Esophagus muscularis mucosa (tissue), 3 donors: Measurements from ENCODE around the gene ZNF655.

ENCODE experiments used
- CTCF ChIP-seq, 3 experiments: fragments of 200-600 bp in 2 of 3; fragments of 450-650 bp in 1 of 3; sonication (generic) in 2 of 3; IDR thresholded peaks; one replicate each; pipeline ENCODE4 v1.5.1; 2017 to 2019; ENCODE audit warnings: antibody characterized with exemption in 3 of 3, mild to moderate bottlenecking in 2 of 3, moderate library complexity in 1 of 3
- POLR2A ChIP-seq: fragments of 450-650 bp; IDR thresholded peaks from one replicate; pipeline ENCODE4 v1.6.1; 2017; ENCODE audit warnings: antibody characterized with exemption, moderate library complexity, mild to moderate bottlenecking, low read depth

- TF ChIP-seq CTCF (IDR thresholded peaks at IDR 0.05), result no peak
- TF ChIP-seq POLR2A, result no peak
Observed at GRCh38 chr7:99562114-99562784, 3.8 kb downstream of the ZNF655 start.
